ENCODE data around the gene PAQR4. TPM values are rescaled to one million over a fixed set of nuclear protein-coding genes. Genes with fewer than 3 reads are reported as not detected.

Gene PAQR4
- total RNA-seq: 0.79 and 1.1 TPM in 2 replicates

GRCh38 chr16:2968738-2969544 lies at the start of gene PAQR4:
TSS of gene PAQR4 (plus strand) at chr16:2969348. CDS start at chr16:2969675, 327 bp downstream.

GRCh38 chr16:2963723-2964474 lies 5.2 kb upstream of the PAQR4 start, which contains the start of gene KREMEN2:
TSS of gene KREMEN2 (plus strand) at chr16:2964275. CDS start at chr16:2964521, 246 bp downstream.

GRCh38 chr16:2980227-2981176 lies 11.4 kb downstream of the PAQR4 start, which contains the start of gene PKMYT1:
TSS of gene PKMYT1 (minus strand) at chr16:2980446. CDS start at chr16:2979657, 789 bp downstream.

DNA sequence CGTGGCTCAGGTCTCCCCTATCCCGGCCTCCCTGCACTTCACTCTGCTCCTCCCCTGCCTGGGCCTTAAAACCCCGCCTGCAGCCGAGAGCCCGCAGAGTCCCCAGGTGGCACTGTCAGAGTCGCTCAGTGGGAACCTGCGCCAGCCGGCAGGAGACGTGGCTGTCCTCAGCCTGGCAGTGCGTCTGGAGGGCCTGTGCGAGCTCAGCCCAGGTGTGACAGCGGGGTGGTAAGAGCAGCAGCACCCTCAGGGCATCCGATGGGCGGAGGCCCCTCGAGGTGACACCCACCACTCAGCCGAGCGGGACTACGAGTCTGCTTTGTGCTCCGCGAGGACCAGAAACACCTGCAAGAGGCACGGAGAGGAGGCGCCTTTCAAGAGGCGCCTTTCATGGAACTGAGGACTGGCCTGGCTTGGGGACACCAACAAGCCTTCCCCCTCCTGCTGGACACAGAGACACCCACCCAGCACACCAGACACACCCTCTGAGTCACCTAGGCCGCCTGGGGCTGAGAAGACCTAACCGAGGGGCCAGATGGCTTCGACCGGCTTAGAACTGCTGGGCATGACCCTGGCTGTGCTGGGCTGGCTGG lies 43.8 kb downstream of the PAQR4 start, which contains the start of gene CLDN9:
CLDN9 (plus strand) TSS at position 96 of the 593 bp plus-strand sequence; CDS start at position 536, 440 bp downstream.

GRCh38 chr16:3017794-3018506 lies 48.8 kb downstream of the PAQR4 start, which contains the start of gene CLDN6:
TSS of gene CLDN6 (minus strand) at chr16:3018183. CDS start at chr16:3016021, 2,162 bp downstream.

DNA sequence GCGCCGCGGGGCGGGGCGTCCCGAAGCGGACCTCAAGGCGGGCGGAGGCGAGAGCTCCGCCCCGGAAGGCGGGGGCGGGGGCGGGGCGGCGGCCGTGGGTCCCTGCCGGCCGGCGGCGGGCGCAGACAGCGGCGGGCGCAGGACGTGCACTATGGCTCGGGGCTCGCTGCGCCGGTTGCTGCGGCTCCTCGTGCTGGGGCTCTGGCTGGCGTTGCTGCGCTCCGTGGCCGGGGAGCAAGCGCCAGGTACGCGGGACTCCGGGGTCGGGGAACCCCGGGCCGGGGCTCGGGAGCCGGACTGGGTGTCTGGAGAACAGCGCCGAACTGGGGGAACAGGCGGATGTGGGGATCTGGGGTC lies 51.1 kb downstream of the PAQR4 start, which contains the start of gene TNFRSF12A:
TNFRSF12A (plus strand) TSS at position 122 of the 357 bp plus-strand sequence; CDS start at position 152, 30 bp downstream.

Other genes starting within 250 kb of the PAQR4 start
- gene PRSS27, start 249.1 kb upstream of the PAQR4 start, total RNA-seq: 0.69 and 1.1 TPM in 2 replicates
- gene SRRM2, start 216.7 kb upstream of the PAQR4 start, total RNA-seq: 41.0 and 43.3 TPM in 2 replicates
- gene ELOB, start 192.1 kb upstream of the PAQR4 start, total RNA-seq: 762 and 829 TPM in 2 replicates
- not detected in 2 replicates for gene PRSS33, start 181.8 kb upstream of the PAQR4 start, total RNA-seq
- not detected in 2 replicates for gene PRSS41, start 170.9 kb upstream of the PAQR4 start, total RNA-seq
- gene PRSS21, start 152.1 kb upstream of the PAQR4 start, total RNA-seq: 1.6 TPM in 1 of 2 replicates, not detected in the other
- gene ZG16B, start 139.0 kb upstream of the PAQR4 start, total RNA-seq: 0.16 TPM in 1 of 2 replicates, not detected in the other
- not detected in 2 replicates for gene PRSS22, start 111.2 kb upstream of the PAQR4 start, total RNA-seq
- 47.5 and 62.6 TPM in 2 replicates for gene FLYWCH2, start 86.1 kb upstream of the PAQR4 start, total RNA-seq
- 38.0 and 47.9 TPM in 2 replicates for gene FLYWCH1, start 57.4 kb upstream of the PAQR4 start, total RNA-seq
- gene KREMEN2, start 5.1 kb upstream of the PAQR4 start, total RNA-seq: under 0.01 TPM in 1 of 2 replicates, not detected in the other
- 1.1 TPM in 1 of 2 replicates, not detected in the other for gene PKMYT1, start 11.1 kb downstream of the PAQR4 start, total RNA-seq
- gene CLDN9, start 43.6 kb downstream of the PAQR4 start, total RNA-seq: under 0.01 TPM in 1 of 2 replicates, not detected in the other
- gene CLDN6, start 48.8 kb downstream of the PAQR4 start, total RNA-seq: 0.09 and 0.16 TPM in 2 replicates
- 49.5 and 111 TPM in 2 replicates for gene TNFRSF12A, start 51.0 kb downstream of the PAQR4 start, total RNA-seq
- gene HCFC1R1, start 54.6 kb downstream of the PAQR4 start, total RNA-seq: 16.8 and 30.7 TPM in 2 replicates
- gene THOC6, start 54.7 kb downstream of the PAQR4 start, total RNA-seq: 17.8 and 20.2 TPM in 2 replicates
- gene BICDL2, start 67.6 kb downstream of the PAQR4 start, total RNA-seq: 0.17 and 0.32 TPM in 2 replicates
- gene MMP25, start 77.2 kb downstream of the PAQR4 start, total RNA-seq: under 0.01 TPM in 1 of 2 replicates, not detected in the other
- 2.7 and 5.2 TPM in 2 replicates for gene IL32, start 96.3 kb downstream of the PAQR4 start, total RNA-seq
- not detected in 2 replicates for gene ZSCAN10, start 129.9 kb downstream of the PAQR4 start, total RNA-seq
- 12.1 and 14.3 TPM in 2 replicates for gene ZNF205, start 143.2 kb downstream of the PAQR4 start, total RNA-seq
- 3.2 and 5.0 TPM in 2 replicates for gene ZNF213, start 165.7 kb downstream of the PAQR4 start, total RNA-seq
- gene OR1F1, start 218.9 kb downstream of the PAQR4 start, total RNA-seq: not detected in 2 replicates

Data from bronchial smooth muscle cell (primary cell).